Measurements from ENCODE around the gene CFAP54. TPM values are rescaled to one million over a fixed set of nuclear protein-coding genes. Genes with fewer than 3 reads are reported as not detected.
"Not testable (repeated sequence)": the region's sequence is repeated elsewhere in the genome, so short reads cannot be mapped to it uniquely, and the experiment has no call there.

The CFAP54 gene
- total RNA-seq, 1 donor from 2014 or later = 0.54 TPM

GRCh38 chr12:96571101-96571862, 81.9 kb downstream of the CFAP54 start:
- H3K27me3 Mint-ChIP-seq (ENCODE audit: low read depth) = peaks cover 10% of the 10 kb centered on the region
- no peak overlapping the region for H3K4me3 Mint-ChIP-seq
- H3K4me1 Mint-ChIP-seq = peaks cover 2% of the 10 kb centered on the region
- DNase-seq (ENCODE audit: low spot score in 2 of 2, unreplicated experiment in 2 of 2) = no peak
- TF ChIP-seq CTCF (IDR thresholded peaks at IDR 0.05; ENCODE audit: unreplicated experiment) = no peak
- H3K36me3 Mint-ChIP-seq = peaks cover 2% of the 10 kb centered on the region
- H3K9me3 Mint-ChIP-seq = peaks cover 9% of the 10 kb centered on the region
- no peak overlapping the region for H3K27ac Mint-ChIP-seq

GRCh38 chr12:96578526-96579125, 89.2 kb downstream of the CFAP54 start:
- DNase-seq (ENCODE audit: low spot score in 2 of 2, unreplicated experiment in 2 of 2) = no peak
- H3K4me3 Mint-ChIP-seq = no peak overlapping the region
- peak; percentile 45 for TF ChIP-seq CTCF (IDR thresholded peaks at IDR 0.05; ENCODE audit: unreplicated experiment)
- H3K27ac Mint-ChIP-seq = peak overlapping the region; percentile 82
- H3K4me1 Mint-ChIP-seq = peaks cover 18% of the 10 kb centered on the region
- H3K9me3 Mint-ChIP-seq = peaks cover 9% of the 10 kb centered on the region
- peaks cover 5% of the 10 kb centered on the region for H3K27me3 Mint-ChIP-seq (ENCODE audit: low read depth)
- peaks cover 2% of the 10 kb centered on the region for H3K36me3 Mint-ChIP-seq

DNA sequence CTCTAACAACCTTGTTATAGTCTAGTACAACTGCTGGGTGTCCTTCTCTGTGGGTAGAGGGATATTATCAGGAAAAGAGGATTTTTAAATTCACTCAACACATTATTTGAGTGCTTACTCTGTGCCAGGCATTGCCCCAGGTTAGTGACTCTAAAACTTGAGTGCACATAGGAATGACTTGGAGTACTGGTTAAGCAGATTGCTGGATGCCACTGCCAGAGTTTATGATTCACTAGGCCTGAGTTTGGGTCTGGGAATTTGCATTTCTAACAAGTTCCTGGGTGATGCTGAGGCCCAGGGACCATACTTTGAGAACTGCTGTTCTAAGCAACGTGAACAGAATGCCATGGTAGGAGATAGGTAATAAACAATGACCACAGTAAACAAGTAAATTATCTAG, 96.6 kb downstream of the CFAP54 start:
- no peak for TF ChIP-seq CTCF (IDR thresholded peaks at IDR 0.05; ENCODE audit: unreplicated experiment)
- H3K4me1 Mint-ChIP-seq = no peaks in the 10 kb centered on the region
- H3K36me3 Mint-ChIP-seq = no peaks in the 10 kb centered on the region
- no peak overlapping the region for H3K4me3 Mint-ChIP-seq
- no peaks in the 10 kb centered on the region for H3K27me3 Mint-ChIP-seq (ENCODE audit: low read depth)
- no peaks in the 10 kb centered on the region for H3K9me3 Mint-ChIP-seq
- no peak for DNase-seq (ENCODE audit: low spot score in 2 of 2, unreplicated experiment in 2 of 2)
- no peak overlapping the region for H3K27ac Mint-ChIP-seq

DNA sequence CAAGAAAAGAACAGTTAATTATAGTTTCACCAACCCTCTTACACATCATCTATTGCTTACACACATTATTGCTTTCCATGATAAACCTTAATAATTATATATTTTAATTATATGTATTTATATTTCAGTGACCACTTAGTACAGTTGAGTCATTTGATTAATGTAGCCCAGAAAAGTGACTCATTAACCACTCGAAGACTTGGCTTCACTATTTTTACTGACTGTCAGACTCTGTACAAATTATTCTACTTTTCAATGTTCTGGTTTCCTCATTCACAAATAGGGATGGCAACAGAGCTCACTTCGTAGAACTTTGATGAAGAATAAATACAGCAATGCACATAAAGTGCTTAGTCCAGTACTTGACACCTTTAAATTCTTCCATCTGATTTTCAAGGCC, 98.3 kb downstream of the CFAP54 start:
- H3K27me3 Mint-ChIP-seq (ENCODE audit: low read depth) = no peaks in the 10 kb centered on the region
- H3K4me3 Mint-ChIP-seq = no peak overlapping the region
- TF ChIP-seq CTCF (IDR thresholded peaks at IDR 0.05; ENCODE audit: unreplicated experiment) = no peak
- no peaks in the 10 kb centered on the region for H3K4me1 Mint-ChIP-seq
- H3K9me3 Mint-ChIP-seq = peaks cover 4% of the 10 kb centered on the region
- no peak for DNase-seq (ENCODE audit: low spot score in 2 of 2, unreplicated experiment in 2 of 2)
- no peak overlapping the region for H3K27ac Mint-ChIP-seq
- no peaks in the 10 kb centered on the region for H3K36me3 Mint-ChIP-seq

DNA sequence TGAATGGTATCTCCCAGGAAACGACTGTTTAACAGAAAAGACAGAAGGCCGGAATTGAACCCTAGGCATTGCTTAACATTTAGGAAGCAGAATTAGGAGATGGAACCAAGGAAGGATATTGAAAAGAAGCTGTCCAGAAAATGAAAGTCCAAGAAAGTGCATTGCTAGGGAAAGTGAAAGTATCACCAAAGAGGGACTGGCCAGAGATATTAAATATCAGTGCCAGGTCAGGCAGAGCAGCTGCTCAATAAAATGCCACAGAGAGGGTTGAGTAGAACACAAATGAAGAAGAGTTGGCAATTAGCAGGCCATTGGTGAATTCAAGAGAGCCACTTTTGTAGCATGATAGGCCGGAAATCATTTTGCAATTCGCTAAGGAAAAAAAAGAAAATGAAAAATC, 101.6 kb downstream of the CFAP54 start:
- Mint-ChIP-seq H3K27ac (no peak overlapping the region), H3K4me3 (no peak overlapping the region), H3K9me3 (peaks cover 4% of the 10 kb centered on the region), H3K36me3 (no peaks in the 10 kb centered on the region), H3K27me3 (ENCODE audit: low read depth) (peaks cover 7% of the 10 kb centered on the region), H3K4me1 (no peaks in the 10 kb centered on the region)
- TF ChIP-seq CTCF (IDR thresholded peaks at IDR 0.05; ENCODE audit: unreplicated experiment) = no peak
- DNase-seq (ENCODE audit: low spot score in 2 of 2, unreplicated experiment in 2 of 2) = no peak

GRCh38 chr12:96604374-96604773, 115.0 kb downstream of the CFAP54 start:
- H3K9me3 Mint-ChIP-seq = peaks cover 22% of the 10 kb centered on the region
- DNase-seq (ENCODE audit: low spot score in 2 of 2, unreplicated experiment in 2 of 2); H3K4me3 Mint-ChIP-seq; H3K36me3 Mint-ChIP-seq; H3K4me1 Mint-ChIP-seq; H3K27ac Mint-ChIP-seq: not testable (repeated sequence)
- H3K27me3 Mint-ChIP-seq (ENCODE audit: low read depth) = peaks cover 55% of the 10 kb centered on the region
